OCI-LY3 (cell line): Measurements from ENCODE around the gene HACL1.

Source experiments
- H2AFZ ChIP-seq: fragments of 200-600, 300-600 bp; shearing (Covaris generic); 2 replicates; pipeline ENCODE4 v1.6.0; 2014; ENCODE audit warnings: antibody characterized with exemption, low read depth, low read length
- H3K27ac ChIP-seq: fragments of 200-600, 300-600 bp; sonication (generic); 2 replicates; pipeline ENCODE4 v1.5.1; 2014; ENCODE audit warnings: mild to moderate bottlenecking, low read length, moderate library complexity, mixed read lengths
- H3K27me3 ChIP-seq: fragments of 200-600, 300-600 bp; sonication (generic); 2 replicates; pipeline ENCODE4 v1.6.1; 2014; ENCODE audit warnings: low read depth, low read length, mixed read lengths
- H3K36me3 ChIP-seq: fragments of 200-600, 300-600 bp; sonication (generic); replicated peaks from 2 replicates; pipeline ENCODE3; 2014; ENCODE audit warnings: low read depth, low read length, mixed read lengths
- H3K4me1 ChIP-seq: fragments of 300-600, 200-600 bp; sonication (generic); 2 replicates; pipeline ENCODE4 v1.6.1; 2014; ENCODE audit warnings: low read length, mixed read lengths
- H3K4me2 ChIP-seq: fragments of 200-600, 300-600 bp; sonication (generic); 2 replicates; pipeline ENCODE4 v1.6.1; 2014; ENCODE audit warnings: low read length, mixed read lengths
- H3K4me3 ChIP-seq: fragments of 300-600, 200-600 bp; sonication (generic); 2 replicates; pipeline ENCODE4 v1.5.1; 2014; ENCODE audit warnings: antibody characterized with exemption, mild to moderate bottlenecking, low read length, moderate library complexity
- H3K79me2 ChIP-seq: fragments of 300-600, 200-600 bp; shearing (Covaris generic); 2 replicates; pipeline ENCODE4 v1.6.1; 2014; ENCODE audit warnings: mild to moderate bottlenecking, low read length, mixed read lengths
- H3K9ac ChIP-seq: fragments of 300-600, 200-600 bp; shearing (Covaris generic); 2 replicates; pipeline ENCODE4 v1.6.0; 2014; ENCODE audit warnings: mild to moderate bottlenecking, low read length, moderate library complexity
- H3K9me3 ChIP-seq: fragments of 200-600, 300-600 bp; shearing (Covaris generic); 2 replicates; pipeline ENCODE4 v1.6.1; 2014; ENCODE audit warnings: low read length, mixed read lengths; ENCODE audit not compliant: insufficient read depth
- H4K20me1 ChIP-seq: fragments of 200-600, 300-600 bp; sonication (generic); 2 replicates; pipeline ENCODE4 v1.6.1; 2016; ENCODE audit warnings: low read length, mixed read lengths; ENCODE audit not compliant: insufficient read depth
- EZH2phosphoT487 ChIP-seq: fragments of 200-600 bp; shearing (Covaris generic); IDR thresholded peaks from 2 replicates; pipeline ENCODE4 v1.6.1; 2018; ENCODE audit warnings: antibody characterized with exemption, mixed run types, low read depth
- TF ChIP-seq, protein P1 (sequence below): fragments of 200-600, 300-600 bp; sonication (generic); IDR thresholded peaks from 2 replicates; pipeline ENCODE4 v1.5.1; 2014; ENCODE audit warnings: antibody characterized with exemption, low read length, low read depth

Gene HACL1

DNA sequence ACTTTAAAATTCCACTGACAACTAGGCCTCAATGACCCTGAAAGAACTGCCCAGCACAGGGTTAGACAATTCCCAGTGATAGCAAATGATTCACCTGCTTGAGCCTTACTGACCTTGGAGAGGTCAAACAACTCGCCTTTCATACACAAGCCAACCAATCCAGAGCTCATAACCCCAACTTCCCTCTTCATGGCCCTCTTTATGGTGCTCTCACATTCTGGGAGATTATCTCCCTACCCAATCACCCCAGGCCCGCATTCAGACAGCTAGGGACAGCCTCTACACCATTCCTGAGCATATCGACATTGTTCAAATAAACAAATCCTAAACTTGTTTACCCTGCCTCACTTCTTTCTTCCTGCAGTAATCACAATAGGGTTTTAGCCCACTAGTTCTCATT is 47.6 kb downstream of the HACL1 start:
- Histone ChIP-seq H3K36me3 (no peaks in the 10 kb centered on the region), H3K4me3 (no peak overlapping the region), H3K79me2 (no peaks in the 10 kb centered on the region), H2AFZ (no peak overlapping the region), H3K9ac (no peak overlapping the region), H3K4me2 (no peak overlapping the region), H3K27me3 (0 out of 2 replicates have a peak, but pooled peaks cover 4% of the 10 kb centered on the region), H3K27ac (no peak overlapping the region), H4K20me1 (no peaks in the 10 kb centered on the region), H3K9me3 (no peaks in the 10 kb centered on the region), H3K4me1 (peaks cover 24% of the 10 kb centered on the region)
- TF ChIP-seq, protein P1, sequence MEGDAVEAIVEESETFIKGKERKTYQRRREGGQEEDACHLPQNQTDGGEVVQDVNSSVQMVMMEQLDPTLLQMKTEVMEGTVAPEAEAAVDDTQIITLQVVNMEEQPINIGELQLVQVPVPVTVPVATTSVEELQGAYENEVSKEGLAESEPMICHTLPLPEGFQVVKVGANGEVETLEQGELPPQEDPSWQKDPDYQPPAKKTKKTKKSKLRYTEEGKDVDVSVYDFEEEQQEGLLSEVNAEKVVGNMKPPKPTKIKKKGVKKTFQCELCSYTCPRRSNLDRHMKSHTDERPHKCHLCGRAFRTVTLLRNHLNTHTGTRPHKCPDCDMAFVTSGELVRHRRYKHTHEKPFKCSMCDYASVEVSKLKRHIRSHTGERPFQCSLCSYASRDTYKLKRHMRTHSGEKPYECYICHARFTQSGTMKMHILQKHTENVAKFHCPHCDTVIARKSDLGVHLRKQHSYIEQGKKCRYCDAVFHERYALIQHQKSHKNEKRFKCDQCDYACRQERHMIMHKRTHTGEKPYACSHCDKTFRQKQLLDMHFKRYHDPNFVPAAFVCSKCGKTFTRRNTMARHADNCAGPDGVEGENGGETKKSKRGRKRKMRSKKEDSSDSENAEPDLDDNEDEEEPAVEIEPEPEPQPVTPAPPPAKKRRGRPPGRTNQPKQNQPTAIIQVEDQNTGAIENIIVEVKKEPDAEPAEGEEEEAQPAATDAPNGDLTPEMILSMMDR, result no peak

DNA sequence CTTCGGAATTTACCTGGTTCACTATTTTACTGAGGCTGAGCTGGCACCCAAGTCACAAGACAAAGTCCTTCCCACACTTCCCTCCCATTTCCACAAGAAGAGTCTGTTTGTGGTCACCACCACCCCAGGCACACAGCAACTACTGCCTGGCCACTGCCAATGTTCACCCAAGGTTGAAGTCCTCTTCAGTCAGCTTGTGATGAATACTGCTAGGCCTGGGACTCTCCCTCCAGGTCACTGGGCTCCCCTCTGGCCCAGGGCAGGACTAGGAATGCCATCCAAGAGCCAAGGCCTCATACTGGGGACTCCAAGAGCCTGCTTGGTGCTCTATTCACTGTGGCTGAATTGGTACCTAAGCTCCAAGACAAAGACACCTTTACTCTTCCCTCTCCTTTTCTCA is 49.5 kb downstream of the HACL1 start:
- no peak overlapping the region for H3K4me2 ChIP-seq
- peaks cover 14% of the 10 kb centered on the region for H3K4me1 ChIP-seq
- H3K79me2 ChIP-seq, result no peaks in the 10 kb centered on the region
- H2AFZ ChIP-seq, result no peak overlapping the region
- no peak overlapping the region for H3K9ac ChIP-seq
- TF ChIP-seq, protein P1, result no peak
- TF ChIP-seq EZH2phosphoT487, result no peak
- no peaks in the 10 kb centered on the region for H3K9me3 ChIP-seq
- 0 out of 2 replicates have a peak, but pooled peaks cover 4% of the 10 kb centered on the region for H3K27me3 ChIP-seq
- no peaks in the 10 kb centered on the region for H4K20me1 ChIP-seq
- no peak overlapping the region for H3K27ac ChIP-seq
- no peaks in the 10 kb centered on the region for H3K36me3 ChIP-seq
- no peak overlapping the region for H3K4me3 ChIP-seq

DNA sequence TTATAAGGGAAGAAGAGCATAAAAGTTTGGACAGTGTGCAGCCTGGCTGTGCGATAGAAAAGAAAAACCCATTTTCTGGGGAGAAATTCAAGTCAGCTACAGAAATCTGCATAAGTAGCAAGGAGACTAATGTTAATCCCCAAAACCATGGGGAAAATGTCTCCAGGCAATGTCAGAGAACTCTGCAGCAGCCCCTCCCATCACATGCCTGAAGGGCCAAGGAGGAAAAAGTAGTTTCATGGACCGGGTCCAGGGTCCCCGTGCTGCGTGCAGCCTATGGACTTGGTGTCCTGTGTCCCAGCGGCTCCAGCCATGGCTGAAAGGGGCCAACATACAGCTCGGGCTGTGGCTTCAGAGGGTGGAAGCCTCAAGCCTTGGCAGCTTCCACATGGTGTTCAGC is 51.5 kb downstream of the HACL1 start:
- no peak overlapping the region for H3K27ac ChIP-seq
- no peaks in the 10 kb centered on the region for H3K9me3 ChIP-seq
- no peak overlapping the region for H3K4me3 ChIP-seq
- no peak overlapping the region for H2AFZ ChIP-seq
- no peaks in the 10 kb centered on the region for H3K4me1 ChIP-seq
- no peaks in the 10 kb centered on the region for H4K20me1 ChIP-seq
- no peaks in the 10 kb centered on the region for H3K36me3 ChIP-seq
- H3K27me3 ChIP-seq, result no peaks in the 10 kb centered on the region
- H3K4me2 ChIP-seq, result no peak overlapping the region
- H3K79me2 ChIP-seq, result no peaks in the 10 kb centered on the region
- H3K9ac ChIP-seq, result no peak overlapping the region
- TF ChIP-seq EZH2phosphoT487, result no peak
- TF ChIP-seq, protein P1, result no peak

DNA sequence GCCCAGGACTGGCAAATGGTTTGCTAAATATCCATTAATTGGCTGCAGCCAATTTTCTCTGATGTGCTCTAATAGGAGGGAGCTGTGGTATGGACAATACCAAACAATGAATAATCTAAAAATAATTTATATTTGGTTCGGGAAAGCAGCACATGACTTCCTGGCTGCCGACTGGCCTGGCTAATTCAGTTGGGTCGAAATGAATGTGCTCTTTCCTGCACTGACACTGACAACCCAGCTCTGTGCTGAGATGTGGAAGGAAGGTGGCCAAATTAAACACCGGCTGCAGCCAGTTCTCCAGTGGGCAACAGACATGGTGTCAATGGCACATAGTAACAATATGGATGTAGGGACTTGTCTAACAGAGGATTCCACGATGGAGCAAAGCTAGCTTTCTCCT is 58.8 kb downstream of the HACL1 start:
- no peak overlapping the region for H2AFZ ChIP-seq
- 0 out of 2 replicates have a peak, but pooled peaks cover 6% of the 10 kb centered on the region for H3K27me3 ChIP-seq
- H3K79me2 ChIP-seq, result no peaks in the 10 kb centered on the region
- no peaks in the 10 kb centered on the region for H3K9me3 ChIP-seq
- H3K4me1 ChIP-seq, result 0 out of 2 replicates have a peak, but pooled peaks cover 3% of the 10 kb centered on the region
- H3K9ac ChIP-seq, result no peak overlapping the region
- H3K27ac ChIP-seq, result no peak overlapping the region
- no peak overlapping the region for H3K4me3 ChIP-seq
- H3K36me3 ChIP-seq, result no peaks in the 10 kb centered on the region
- no peaks in the 10 kb centered on the region for H4K20me1 ChIP-seq
- TF ChIP-seq, protein P1, result no peak
- no peak for TF ChIP-seq EZH2phosphoT487
- H3K4me2 ChIP-seq, result no peak overlapping the region
